ENCODE measurements around the gene MAP2.

DNA sequence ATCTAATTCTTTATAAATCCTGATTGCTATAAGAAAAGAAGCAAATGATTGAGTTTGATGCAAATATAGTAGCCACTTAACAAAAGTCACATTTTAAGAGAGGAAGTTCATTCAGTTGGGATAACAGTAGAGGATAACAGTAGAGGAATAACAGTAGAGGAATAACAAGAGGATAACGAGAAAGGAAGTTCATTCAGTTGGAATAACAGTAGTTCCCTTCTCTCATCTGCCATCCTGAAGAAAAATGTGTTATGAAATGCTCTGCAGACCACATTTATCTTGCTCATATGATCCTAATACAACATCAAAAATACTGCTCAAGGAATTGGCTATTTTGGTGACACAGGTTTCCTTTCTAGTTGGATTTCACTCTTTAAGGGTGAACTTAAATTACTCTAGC, 242.4 kb downstream of the MAP2 start:
- no peak for TF ChIP-seq SRF (IDR thresholded peaks at IDR 0.05; ENCODE audit: low read depth, low read length)
- no peak for TF ChIP-seq EZH2 (IDR thresholded peaks at IDR 0.05; ENCODE audit: low read depth, low read length, severe bottlenecking)
- no peak for TF ChIP-seq POLR2AphosphoS5 (IDR thresholded peaks at IDR 0.05; ENCODE audit: low read depth, low read length)
- no peak for TF ChIP-seq SIRT6 (IDR thresholded peaks at IDR 0.05; ENCODE audit: low read length)
- TF ChIP-seq CBX5 (IDR thresholded peaks at IDR 0.05; ENCODE audit: low read depth, low read length): no peak
- TF ChIP-seq, protein P1, sequence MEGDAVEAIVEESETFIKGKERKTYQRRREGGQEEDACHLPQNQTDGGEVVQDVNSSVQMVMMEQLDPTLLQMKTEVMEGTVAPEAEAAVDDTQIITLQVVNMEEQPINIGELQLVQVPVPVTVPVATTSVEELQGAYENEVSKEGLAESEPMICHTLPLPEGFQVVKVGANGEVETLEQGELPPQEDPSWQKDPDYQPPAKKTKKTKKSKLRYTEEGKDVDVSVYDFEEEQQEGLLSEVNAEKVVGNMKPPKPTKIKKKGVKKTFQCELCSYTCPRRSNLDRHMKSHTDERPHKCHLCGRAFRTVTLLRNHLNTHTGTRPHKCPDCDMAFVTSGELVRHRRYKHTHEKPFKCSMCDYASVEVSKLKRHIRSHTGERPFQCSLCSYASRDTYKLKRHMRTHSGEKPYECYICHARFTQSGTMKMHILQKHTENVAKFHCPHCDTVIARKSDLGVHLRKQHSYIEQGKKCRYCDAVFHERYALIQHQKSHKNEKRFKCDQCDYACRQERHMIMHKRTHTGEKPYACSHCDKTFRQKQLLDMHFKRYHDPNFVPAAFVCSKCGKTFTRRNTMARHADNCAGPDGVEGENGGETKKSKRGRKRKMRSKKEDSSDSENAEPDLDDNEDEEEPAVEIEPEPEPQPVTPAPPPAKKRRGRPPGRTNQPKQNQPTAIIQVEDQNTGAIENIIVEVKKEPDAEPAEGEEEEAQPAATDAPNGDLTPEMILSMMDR (IDR thresholded peaks at IDR 0.05; ENCODE audit: control extremely low read depth in 1 of 3, insufficient read depth in 1 of 3, low read depth in 1 of 3, low read length in 3 of 3): no peak
- TF ChIP-seq POLR2A (IDR thresholded peaks at IDR 0.05; ENCODE audit: control extremely low read depth in 1 of 2, low read depth in 2 of 2, low read length in 2 of 2): no peak

Measured in H1 (cell line).